Endothelial cell of umbilical vein (primary cell): ENCODE data around the gene RAD9A. TPM values are rescaled to one million over a fixed set of nuclear protein-coding genes. Genes with fewer than 3 reads are reported as not detected.
"Not testable (repeated sequence)": the region's sequence is repeated elsewhere in the genome, so short reads cannot be mapped to it uniquely, and the experiment has no call there.

Experiments used
- BruUV-seq: library from RNA; stranded (reverse); fragments of 400-500 nt; replicated peaks from 2 replicates; lab custom pipeline; 2021; lab: Mats Ljungman, UMichigan
- CTCF ChIA-PET: fragments of 300-600, 350-600 bp; sonication (Branson Sonifier 250); formaldehyde crosslinking; loops from one replicate; lab custom pipeline; 2021; ENCODE audit warnings: antibody characterized with exemption, inconsistent platforms; lab: Charles Lee
- POLR2A ChIA-PET: fragments of 300-600, 350-600 bp; sonication (Branson Sonifier 250); formaldehyde crosslinking; loops from one replicate; lab custom pipeline; 2021; ENCODE audit warnings: antibody characterized with exemption, inconsistent platforms; lab: Charles Lee
- DNase-seq: peaks from one replicate; pipeline ENCODE4 v3.0.0-alpha.2; 2011; ENCODE audit warnings: low read depth, low spot score
- FAIRE-seq: peaks from 2 replicates; lab custom pipeline; 2011; peaks lifted over from hg19 to GRCh38; lab: Jason Lieb, UNC
- H2AFZ ChIP-seq: 2 replicates; pipeline ENCODE4 v1.6.0; 2012; ENCODE audit warnings: low read depth, low read length, control low read depth, inconsistent platforms
- H3K27ac ChIP-seq: 2 replicates; pipeline ENCODE4 v1.5.1; 2011; ENCODE audit warnings: low read depth, mild to moderate bottlenecking, control low read depth, low read length, moderate library complexity; ENCODE audit not compliant: insufficient read depth
- H3K27me3 ChIP-seq, 2 experiments: 2 replicates each; pipeline versions ENCODE4 v1.6.0 to v1.6.1; 2011; ENCODE audit warnings: low read length in 2 of 2, mixed read lengths in 1 of 2; ENCODE audit not compliant: control insufficient read depth in 2 of 2, insufficient read depth in 2 of 2
- H3K36me3 ChIP-seq, 2 experiments: 2 replicates in 1 of 2; 3 replicates in 1 of 2; pipeline ENCODE4 v1.5.1; 2011; ENCODE audit warnings: low read length in 2 of 2, mild to moderate bottlenecking in 1 of 2, moderate library complexity in 1 of 2; ENCODE audit not compliant: control insufficient read depth in 2 of 2, insufficient read depth in 2 of 2; ENCODE audit errors: extremely low read depth in 1 of 2
- H3K4me1 ChIP-seq: 3 replicates; pipeline ENCODE4 v1.5.1; 2011; ENCODE audit warnings: mild to moderate bottlenecking, low read length; ENCODE audit not compliant: control insufficient read depth, insufficient read depth; ENCODE audit errors: extremely low read depth
- H3K4me2 ChIP-seq: 2 replicates; pipeline ENCODE4 v1.6.1; 2011; ENCODE audit warnings: low read length, control low read depth, mixed read lengths; ENCODE audit not compliant: insufficient read depth
- H3K4me3 ChIP-seq, 3 experiments: fragments of 200-600 bp in 1 of 3; sonication (generic), shearing (Covaris generic) in 1 of 3; replicated peaks in 1 of 3; 2 replicates each; pipeline ENCODE4 v1.5.1; 2011 to 2016; ENCODE audit warnings: control low read depth in 3 of 3, low read length in 3 of 3, mild to moderate bottlenecking in 2 of 3, inconsistent platforms in 1 of 3, low read depth in 1 of 3, moderate library complexity in 1 of 3; ENCODE audit not compliant: insufficient read depth in 1 of 3
- H3K79me2 ChIP-seq: 2 replicates; pipeline ENCODE4 v1.6.0; 2012; ENCODE audit warnings: low read length, inconsistent platforms; ENCODE audit not compliant: control insufficient read depth, insufficient read depth
- H3K9ac ChIP-seq: replicated peaks from 2 replicates; pipeline ENCODE3; 2011; ENCODE audit warnings: low read length, control low read depth; ENCODE audit not compliant: insufficient read depth; ENCODE audit errors: extremely low read depth
- H3K9me1 ChIP-seq: replicated peaks from 3 replicates; pipeline ENCODE4 v1.6.0; 2011; ENCODE audit warnings: mild to moderate bottlenecking, low read length; ENCODE audit not compliant: control insufficient read depth, insufficient read depth; ENCODE audit errors: extremely low read depth
- H3K9me3 ChIP-seq: replicated peaks from 2 replicates; pipeline ENCODE4 v1.5.1; 2012; ENCODE audit warnings: low read length, inconsistent platforms; ENCODE audit not compliant: control insufficient read depth, insufficient read depth
- H4K20me1 ChIP-seq: replicated peaks from 2 replicates; pipeline ENCODE3; 2011; ENCODE audit warnings: mild to moderate bottlenecking, low read length; ENCODE audit not compliant: control insufficient read depth, insufficient read depth; ENCODE audit errors: extremely low read depth
- EZH2 ChIP-seq: IDR thresholded peaks from 2 replicates; pipeline ENCODE4 v1.6.1; 2012; ENCODE audit warnings: borderline replicate concordance, low read depth, mild to moderate bottlenecking, moderate library complexity, low read length, inconsistent platforms; ENCODE audit not compliant: severe bottlenecking
- FOS ChIP-seq: IDR thresholded peaks from 2 replicates; pipeline ENCODE4 v1.6.1; 2011; ENCODE audit warnings: mild to moderate bottlenecking, low read length, moderate library complexity, borderline replicate concordance; ENCODE audit not compliant: insufficient read depth
- GATA2 ChIP-seq: IDR thresholded peaks from 2 replicates; pipeline ENCODE4 v1.7.0; 2011; ENCODE audit warnings: low read depth, mild to moderate bottlenecking, moderate library complexity, mixed read lengths, low read length; ENCODE audit not compliant: insufficient read length, insufficient read depth
- JUN ChIP-seq: IDR thresholded peaks from 2 replicates; pipeline ENCODE4 v1.6.1; 2011; ENCODE audit warnings: borderline replicate concordance, low read depth; ENCODE audit not compliant: insufficient read length, insufficient read depth
- MYC ChIP-seq: IDR thresholded peaks from one replicate; pipeline ENCODE4 v1.6.1; 2011; ENCODE audit warnings: mild to moderate bottlenecking, low read depth, low read length
- POLR2A ChIP-seq: IDR thresholded peaks from 2 replicates; pipeline ENCODE4 v1.6.1; 2012; ENCODE audit warnings: low read depth, mild to moderate bottlenecking, control low read depth, low read length
- POLR2AphosphoS5 ChIP-seq: IDR thresholded peaks from 2 replicates; pipeline ENCODE4 v1.6.1; 2012; ENCODE audit warnings: low read depth, mild to moderate bottlenecking, control low read depth, low read length, moderate library complexity; ENCODE audit not compliant: insufficient read depth
- dilution Hi-C: fragments of 300-500 bp; cut with MboI; formaldehyde crosslinking; loops from one replicate; pipeline ENCODE4 v1.15.0; 2019; ENCODE audit warnings: low sequenced_read_pairs; ENCODE audit not compliant: extremely low pct_ligation_motif_present
- intact Hi-C: fragments of 100-400 bp; cut with micrococcal nuclease; formaldehyde crosslinking; loops from one replicate; pipeline ENCODE4 v1.10.0; 2022
- polyA plus RNA-seq, 4 experiments: library from polyadenylated mRNA; depleted of rRNA in 3 of 4; stranded (reverse) in 3 of 4; unstranded in 1 of 4; fragments of >200 nt; gene quantifications; 2 replicates each; pipeline versions ENCODE4 v1.2.1 to v1.2.3, GENCODE V29; 2011 to 2012; ENCODE audit warnings: missing spikeins in 1 of 4
- total RNA-seq: library from RNA; stranded (reverse); gene quantifications from 2 replicates; pipeline ENCODE4 v1.2.3, GENCODE V29; 2021
- TF ChIP-seq, protein P1 (sequence below), 2 donors: IDR thresholded peaks; 1 replicate in 1 of 2; 2 replicates in 1 of 2; pipeline ENCODE4 v1.5.1; 2011; ENCODE audit warnings: low read length in 2 of 2, mild to moderate bottlenecking in 2 of 2, moderate library complexity in 2 of 2, control low read depth in 1 of 2, inconsistent platforms in 1 of 2, low read depth in 1 of 2; ENCODE audit not compliant: insufficient read depth in 1 of 2; ENCODE audit errors: extremely low read depth in 1 of 2
- TF ChIP-seq, protein P2 (sequence below): IDR thresholded peaks from 2 replicates; pipeline ENCODE4 v1.6.1; 2011; ENCODE audit not compliant: insufficient read depth, insufficient read length

RAD9A gene
- total and polyA plus RNA-seq, 2 donors (not counting 3 experiments of a cell fraction or from before 2014, with no cell fraction given) = 18.4 to 22.2 TPM

DNA sequence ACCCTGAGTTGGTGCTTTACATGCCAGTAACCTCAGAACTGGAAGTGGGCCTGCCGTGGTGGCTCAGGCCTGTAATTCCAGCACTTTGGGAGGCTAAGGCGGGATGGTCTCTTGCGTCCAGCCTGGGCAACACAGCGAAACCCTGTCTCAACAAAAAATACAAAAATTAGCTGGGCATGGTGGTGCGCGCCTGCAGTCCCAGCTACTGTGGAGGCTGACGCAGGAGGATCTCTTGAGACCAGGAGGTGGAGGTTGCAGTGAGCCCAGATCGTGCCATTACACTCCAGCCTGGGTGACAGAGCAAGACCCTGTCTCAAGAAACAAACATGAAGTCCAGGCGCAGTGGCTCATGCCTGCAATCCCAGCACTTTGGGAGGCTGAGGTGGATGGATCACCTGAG lies 11.3 kb downstream of the RAD9A start:
- DNase-seq = not testable (repeated sequence)

DNA sequence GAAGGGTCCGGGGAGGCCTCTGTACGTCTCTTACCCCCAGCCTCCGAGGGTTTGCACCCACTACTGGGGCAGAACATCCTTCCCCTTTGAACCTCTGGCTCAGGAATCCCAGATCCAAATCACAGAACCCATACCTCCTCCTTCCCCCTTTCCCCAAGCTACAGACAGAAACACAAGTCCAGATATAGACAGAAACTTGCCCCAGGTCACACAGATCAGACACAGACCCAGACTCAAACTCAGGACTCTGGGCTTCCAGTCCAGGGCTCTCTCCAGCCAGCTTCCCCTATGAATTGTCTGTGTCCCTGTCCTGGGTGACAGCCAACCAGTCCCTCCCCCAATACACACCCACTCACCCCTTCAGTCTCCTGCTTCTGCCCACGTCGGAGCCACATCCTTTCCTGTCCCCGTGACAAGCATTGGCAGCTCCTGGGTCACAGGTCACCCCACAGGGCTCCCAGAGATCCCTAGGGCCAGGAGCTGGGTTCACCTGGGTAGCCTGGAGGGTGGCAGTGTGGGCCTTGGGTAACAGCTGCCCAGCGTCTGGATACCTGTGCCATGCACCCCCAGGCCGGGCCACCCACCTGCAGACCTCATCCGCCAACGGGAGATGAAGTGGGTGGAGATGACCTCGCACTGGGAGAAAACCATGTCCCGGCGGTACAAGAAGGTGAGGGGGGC lies 12.9 kb downstream of the RAD9A start:
- no peak for FAIRE-seq
- H3K9me1 ChIP-seq = no peaks in the 10 kb centered on the region
- H2AFZ ChIP-seq = no peak overlapping the region
- POLR2A ChIA-PET = interaction anchor here (0.6 kb wide), 1 partner anchor 13 kb away, joined by 8 read pairs; the partner anchor contains the start of gene RAD9A
- no peak overlapping the region for H3K4me3 ChIP-seq
- H3K9me3 ChIP-seq = no peaks in the 10 kb centered on the region
- H3K36me3 ChIP-seq = no peaks in the 10 kb centered on the region
- CTCF ChIA-PET = interaction anchor here (1.2 to 2.5 kb wide), 2 partner anchors 13 to 16 kb away, joined by 4 to 6 read pairs; no protein-coding TSS in a partner anchor
- H3K79me2 ChIP-seq = peaks cover 14% of the 10 kb centered on the region
- DNase-seq = no peak
- H4K20me1 ChIP-seq = no peaks in the 10 kb centered on the region
- peaks cover 14% of the 10 kb centered on the region for H3K4me1 ChIP-seq
- dilution Hi-C loops = no loop called here
- no peak overlapping the region for H3K27ac ChIP-seq
- no TSS peak for BruUV-seq
- no peak overlapping the region for H3K4me2 ChIP-seq
- H3K27me3 ChIP-seq = no peaks in the 10 kb centered on the region
- TF ChIP-seq EZH2 (no peak), POLR2AphosphoS5 (no peak), POLR2A (no peak), FOS (no peak), MYC (no peak), JUN (no peak), GATA2 (no peak)
- TF ChIP-seq, protein P1, sequence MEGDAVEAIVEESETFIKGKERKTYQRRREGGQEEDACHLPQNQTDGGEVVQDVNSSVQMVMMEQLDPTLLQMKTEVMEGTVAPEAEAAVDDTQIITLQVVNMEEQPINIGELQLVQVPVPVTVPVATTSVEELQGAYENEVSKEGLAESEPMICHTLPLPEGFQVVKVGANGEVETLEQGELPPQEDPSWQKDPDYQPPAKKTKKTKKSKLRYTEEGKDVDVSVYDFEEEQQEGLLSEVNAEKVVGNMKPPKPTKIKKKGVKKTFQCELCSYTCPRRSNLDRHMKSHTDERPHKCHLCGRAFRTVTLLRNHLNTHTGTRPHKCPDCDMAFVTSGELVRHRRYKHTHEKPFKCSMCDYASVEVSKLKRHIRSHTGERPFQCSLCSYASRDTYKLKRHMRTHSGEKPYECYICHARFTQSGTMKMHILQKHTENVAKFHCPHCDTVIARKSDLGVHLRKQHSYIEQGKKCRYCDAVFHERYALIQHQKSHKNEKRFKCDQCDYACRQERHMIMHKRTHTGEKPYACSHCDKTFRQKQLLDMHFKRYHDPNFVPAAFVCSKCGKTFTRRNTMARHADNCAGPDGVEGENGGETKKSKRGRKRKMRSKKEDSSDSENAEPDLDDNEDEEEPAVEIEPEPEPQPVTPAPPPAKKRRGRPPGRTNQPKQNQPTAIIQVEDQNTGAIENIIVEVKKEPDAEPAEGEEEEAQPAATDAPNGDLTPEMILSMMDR (IDR thresholded peaks at IDR 0.05; ENCODE audit: extremely low read depth in 1 of 2, insufficient read depth in 1 of 2, low read depth in 1 of 2, low read length in 2 of 2) = no peak
- TF ChIP-seq, protein P2, sequence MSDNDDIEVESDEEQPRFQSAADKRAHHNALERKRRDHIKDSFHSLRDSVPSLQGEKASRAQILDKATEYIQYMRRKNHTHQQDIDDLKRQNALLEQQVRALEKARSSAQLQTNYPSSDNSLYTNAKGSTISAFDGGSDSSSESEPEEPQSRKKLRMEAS = no peak
- intact Hi-C loops = no loop called here
- H3K9ac ChIP-seq = no peak overlapping the region

More for the DNA sequence above, 11.3 kb downstream of the RAD9A start:
- H4K20me1 ChIP-seq, POLR2A ChIA-PET, BruUV-seq, dilution Hi-C loops, H3K27me3 ChIP-seq, H2AFZ ChIP-seq, H3K9ac ChIP-seq, H3K4me2 ChIP-seq, H3K27ac ChIP-seq, FAIRE-seq, H3K9me3 ChIP-seq, H3K9me1 ChIP-seq, H3K4me3 ChIP-seq: not testable (repeated sequence)
- Histone ChIP-seq H3K4me1 (peaks cover 14% of the 10 kb centered on the region), H3K36me3 (peaks cover 4 to 15% of the 10 kb centered on the region in 2 experiments), H3K79me2 (peaks cover 19% of the 10 kb centered on the region)
- CTCF ChIA-PET = interaction anchor here (0.7 to 4.2 kb wide), 4 partner anchors 17 to 135 kb away, joined by 3 to 30 read pairs (median 8); no protein-coding TSS in a partner anchor
- intact Hi-C loops = loop anchor here (2.0 kb wide), 1 partner anchor 40 kb away; the partner anchor contains the start of gene CORO1B
